ENCODE measurements around the gene SBNO2. TPM values are rescaled to one million over a fixed set of nuclear protein-coding genes. Genes with fewer than 3 reads are reported as not detected.

Gene SBNO2
- total RNA-seq, 5 donors from 2014 or later (not counting 1 experiment from before 2014, with no cell fraction given), result 90.2 to 115 (median 106) TPM

- peaks cover 0 to 2% (median 0%) of the 10 kb centered on the region in 3 donors for H3K4me1 Mint-ChIP-seq
- ChIA-PET POLR2A (no interaction called here), CTCF (interaction anchor here in 1 of 2 donors (0.6 kb wide), 1 partner anchor 43 kb away, joined by 4 read pairs; no protein-coding TSS in a partner anchor)
- H3K27ac Mint-ChIP-seq, result no peak overlapping the region
- ATAC-seq (replicated peaks in 1 of 4) (no peak), DNase-seq (no peak)
- 96% methylated on average over 18 of the region's 33 CpGs for WGBS (ENCODE audit: insufficient coverage)
- H3K4me3 Mint-ChIP-seq, result no peak overlapping the region
- H3K36me3 Mint-ChIP-seq, result peaks cover 4% of the 10 kb centered on the region
- H3K9me3 ChIP-seq, result no peaks in the 10 kb centered on the region
- peaks cover 0 to 4% of the 10 kb centered on the region in 2 experiments for H3K4me1 ChIP-seq (ENCODE audit: control insufficient read depth in 1 of 2, extremely low read depth in 1 of 2, insufficient read depth in 2 of 2, low read length in 2 of 2)
- H3K27me3 ChIP-seq (replicated peaks in 1 of 2; ENCODE audit: control insufficient read depth in 2 of 2, extremely low read depth in 1 of 2, insufficient read depth in 2 of 2, low read length in 1 of 2), result no peaks in the 10 kb centered on the region
- no peaks in the 10 kb centered on the region for H3K9me3 Mint-ChIP-seq
- peaks cover 14 to 24% of the 10 kb centered on the region in 2 donors for H3K36me3 ChIP-seq (ENCODE audit: control insufficient read depth in 2 of 2, extremely low read depth in 1 of 2, insufficient read depth in 1 of 2, low read length in 1 of 2)
- H3K27me3 Mint-ChIP-seq, result no peaks in the 10 kb centered on the region
- no peak overlapping the region for H3K27ac ChIP-seq (ENCODE audit: low read length)
- H3K4me3 ChIP-seq (ENCODE audit: control insufficient read depth in 1 of 2, extremely low read depth in 1 of 2, low read length in 1 of 2), result no peak overlapping the region
These were observed 23.6 kb downstream of the SBNO2 start for GRCh38 chr19:1150333-1151036.

- Mint-ChIP-seq H3K4me1 (peaks cover 2 to 8% (median 3%) of the 10 kb centered on the region in 3 donors), H3K9me3 (no peaks in the 10 kb centered on the region), H3K4me3 (no peak overlapping the region), H3K27me3 (no peaks in the 10 kb centered on the region), H3K27ac (no peak overlapping the region), H3K36me3 (peaks cover 9% of the 10 kb centered on the region)
- 98% methylated on average over 33 of the region's 39 CpGs for WGBS (ENCODE audit: insufficient coverage)
- Histone ChIP-seq H3K27me3 (replicated peaks in 1 of 2; ENCODE audit: control insufficient read depth in 2 of 2, extremely low read depth in 1 of 2, insufficient read depth in 2 of 2, low read length in 1 of 2) (no peaks in the 10 kb centered on the region), H3K27ac (ENCODE audit: low read length) (no peak overlapping the region), H3K36me3 (ENCODE audit: control insufficient read depth in 2 of 2, extremely low read depth in 1 of 2, insufficient read depth in 1 of 2, low read length in 1 of 2) (peaks cover 14 to 24% of the 10 kb centered on the region in 2 donors), H3K4me3 (ENCODE audit: control insufficient read depth in 1 of 2, extremely low read depth in 1 of 2, low read length in 1 of 2) (no peak overlapping the region), H3K9me3 (no peaks in the 10 kb centered on the region), H3K4me1 (ENCODE audit: control insufficient read depth in 1 of 2, extremely low read depth in 1 of 2, insufficient read depth in 2 of 2, low read length in 2 of 2) (peaks cover 0 to 4% of the 10 kb centered on the region in 2 experiments)
- CTCF ChIA-PET, result no interaction called here
- POLR2A ChIA-PET, result no interaction called here
- DNase-seq, result no peak
- no peak for ATAC-seq (replicated peaks in 1 of 4)
These were observed 24.6 kb downstream of the SBNO2 start for GRCh38 chr19:1149259-1150045.

- Histone ChIP-seq H3K27ac (ENCODE audit: low read length) (no peak overlapping the region), H3K9me3 (no peaks in the 10 kb centered on the region), H3K4me3 (ENCODE audit: control insufficient read depth in 1 of 2, extremely low read depth in 1 of 2, low read length in 1 of 2) (no peak overlapping the region), H3K27me3 (replicated peaks in 1 of 2; ENCODE audit: control insufficient read depth in 2 of 2, extremely low read depth in 1 of 2, insufficient read depth in 2 of 2, low read length in 1 of 2) (no peaks in the 10 kb centered on the region), H3K4me1 (ENCODE audit: control insufficient read depth in 1 of 2, extremely low read depth in 1 of 2, insufficient read depth in 2 of 2, low read length in 2 of 2) (peaks cover 0 to 6% of the 10 kb centered on the region in 2 experiments), H3K36me3 (ENCODE audit: control insufficient read depth in 2 of 2, extremely low read depth in 1 of 2, insufficient read depth in 1 of 2, low read length in 1 of 2) (peaks cover 20 to 25% of the 10 kb centered on the region in 2 donors)
- ChIA-PET POLR2A (no interaction called here), CTCF (no interaction called here)
- WGBS (ENCODE audit: insufficient coverage), result 94% methylated on average over 11 of the region's 15 CpGs
- peaks cover 2 to 11% (median 3%) of the 10 kb centered on the region in 3 donors for H3K4me1 Mint-ChIP-seq
- H3K27ac Mint-ChIP-seq, result no peak overlapping the region
- peaks cover 15% of the 10 kb centered on the region for H3K36me3 Mint-ChIP-seq
- ATAC-seq (replicated peaks in 1 of 4) (no peak), DNase-seq (no peak)
- H3K4me3 Mint-ChIP-seq, result no peak overlapping the region
- no peaks in the 10 kb centered on the region for H3K27me3 Mint-ChIP-seq
- no peaks in the 10 kb centered on the region for H3K9me3 Mint-ChIP-seq
These were observed 26.0 kb downstream of the SBNO2 start for GRCh38 chr19:1147934-1148549.

DNA sequence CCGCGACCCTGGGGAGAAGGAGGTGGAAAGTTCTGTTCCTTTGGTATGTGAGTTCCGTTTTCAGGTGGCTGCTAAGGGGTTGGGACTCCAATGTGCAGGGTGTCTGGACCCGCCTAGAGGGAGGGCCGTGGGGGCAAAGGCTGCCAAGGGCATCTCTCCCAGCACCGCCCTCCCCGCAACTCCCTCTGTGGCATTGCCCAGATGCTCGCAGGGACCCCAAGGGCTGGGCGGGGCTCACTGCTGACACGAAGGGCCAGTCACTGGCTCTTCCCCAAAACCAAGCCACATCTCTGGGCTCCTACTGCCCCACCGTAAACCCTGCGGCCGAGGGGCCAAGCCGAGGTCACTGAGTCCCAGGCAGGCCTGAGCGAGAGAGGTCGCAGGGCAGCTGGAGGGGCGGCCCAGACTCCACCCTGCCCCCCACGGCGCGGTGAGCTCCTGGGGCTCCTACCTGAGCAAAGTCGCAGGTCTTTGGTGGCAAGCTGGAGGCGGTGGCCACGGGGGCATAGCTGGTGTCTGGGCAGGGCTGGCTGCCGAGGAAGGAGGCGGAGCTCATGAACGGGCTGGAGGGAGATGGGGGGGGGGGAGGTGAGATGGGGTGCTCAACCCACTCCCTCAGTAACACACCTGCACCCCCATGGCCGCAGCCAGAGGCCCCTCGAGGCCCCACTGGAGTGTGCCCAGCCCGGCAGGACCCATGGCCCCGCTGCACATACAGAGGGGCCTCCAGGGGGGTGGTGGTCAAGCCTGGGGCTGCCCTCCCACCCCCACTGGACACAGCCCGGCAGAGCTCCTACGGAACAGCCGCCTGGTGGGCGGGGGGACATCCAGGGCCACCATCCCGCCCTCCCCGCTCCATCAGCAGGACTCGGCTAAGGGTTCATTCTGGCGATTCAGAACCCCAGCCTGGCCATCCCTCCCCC is 26.9 kb downstream of the SBNO2 start:
- Mint-ChIP-seq H3K27ac (no peak overlapping the region), H3K9me3 (peaks cover 0 to 1% (median 0%) of the 10 kb centered on the region in 3 donors), H3K4me3 (no peak overlapping the region), H3K27me3 (no peaks in the 10 kb centered on the region), H3K4me1 (peaks cover 2 to 13% (median 3%) of the 10 kb centered on the region in 3 donors), H3K36me3 (peaks cover 16% of the 10 kb centered on the region)
- peaks cover 17 to 19% of the 10 kb centered on the region in 2 donors for H3K36me3 ChIP-seq (ENCODE audit: control insufficient read depth in 2 of 2, extremely low read depth in 1 of 2, insufficient read depth in 1 of 2, low read length in 1 of 2)
- no peak overlapping the region for H3K27ac ChIP-seq (ENCODE audit: low read length)
- 98% methylated on average over 27 of the region's 38 CpGs for WGBS (ENCODE audit: insufficient coverage)
- ChIA-PET CTCF (interaction anchor here in 1 of 2 donors (0.6 kb wide), 1 partner anchor 62 kb away, joined by 4 read pairs; no protein-coding TSS in a partner anchor), POLR2A (interaction anchor here in 1 of 2 donors (0.6 kb wide), 3 partner anchors 9 to 150 kb away, joined by 3 to 6 read pairs (median 4); no protein-coding TSS in a partner anchor)
- H3K4me3 ChIP-seq (ENCODE audit: control insufficient read depth in 1 of 2, extremely low read depth in 1 of 2, low read length in 1 of 2), result no peak overlapping the region
- peaks cover 0 to 6% of the 10 kb centered on the region in 2 experiments for H3K4me1 ChIP-seq (ENCODE audit: control insufficient read depth in 1 of 2, extremely low read depth in 1 of 2, insufficient read depth in 2 of 2, low read length in 2 of 2)
- ATAC-seq (replicated peaks in 1 of 4) (no peak), DNase-seq (no peak)
- H3K9me3 ChIP-seq, result no peaks in the 10 kb centered on the region
- H3K27me3 ChIP-seq (replicated peaks in 1 of 2; ENCODE audit: control insufficient read depth in 2 of 2, extremely low read depth in 1 of 2, insufficient read depth in 2 of 2, low read length in 1 of 2), result no peaks in the 10 kb centered on the region

DNA sequence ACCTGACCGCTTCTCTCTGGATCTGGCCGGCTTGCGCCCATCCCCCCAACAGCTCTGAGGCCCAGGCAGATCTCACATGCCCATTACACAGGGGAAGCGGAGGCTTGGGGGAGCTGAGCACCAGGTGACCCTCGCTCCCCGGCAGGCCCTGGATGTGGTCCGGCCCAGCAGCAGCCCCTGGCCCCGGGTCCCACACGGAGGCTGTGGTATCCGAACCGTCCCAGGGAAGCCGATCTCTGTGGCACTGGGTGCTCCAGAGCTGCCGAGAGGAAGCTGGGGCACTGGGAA is 27.7 kb downstream of the SBNO2 start:
- whole genome bisulfite sequencing (ENCODE audit: insufficient coverage), result 98% methylated on average over 11 of the region's 13 CpGs
- no peak overlapping the region for H3K4me3 Mint-ChIP-seq
- H3K27me3 ChIP-seq (replicated peaks in 1 of 2; ENCODE audit: control insufficient read depth in 2 of 2, extremely low read depth in 1 of 2, insufficient read depth in 2 of 2, low read length in 1 of 2), result no peaks in the 10 kb centered on the region
- no peak overlapping the region for H3K27ac Mint-ChIP-seq
- no peak overlapping the region for H3K27ac ChIP-seq (ENCODE audit: low read length)
- peaks cover 2 to 18% (median 3%) of the 10 kb centered on the region in 3 donors for H3K4me1 Mint-ChIP-seq
- DNase-seq, result no peak
- no peaks in the 10 kb centered on the region for H3K9me3 ChIP-seq
- ChIA-PET POLR2A (no interaction called here), CTCF (no interaction called here)
- ATAC-seq (replicated peaks in 1 of 4), result no peak
- H3K36me3 ChIP-seq (ENCODE audit: control insufficient read depth in 2 of 2, extremely low read depth in 1 of 2, insufficient read depth in 1 of 2, low read length in 1 of 2), result peaks cover 12 to 20% of the 10 kb centered on the region in 2 donors
- H3K4me3 ChIP-seq (ENCODE audit: control insufficient read depth in 1 of 2, extremely low read depth in 1 of 2, low read length in 1 of 2), result no peak overlapping the region
- no peaks in the 10 kb centered on the region for H3K27me3 Mint-ChIP-seq
- peaks cover 0 to 5% (median 0%) of the 10 kb centered on the region in 3 donors for H3K9me3 Mint-ChIP-seq
- H3K36me3 Mint-ChIP-seq, result peaks cover 17% of the 10 kb centered on the region
- H3K4me1 ChIP-seq (ENCODE audit: control insufficient read depth in 1 of 2, extremely low read depth in 1 of 2, insufficient read depth in 2 of 2, low read length in 2 of 2), result peaks cover 0 to 6% of the 10 kb centered on the region in 2 experiments
